ENCODE data around the gene MED7. TPM values are rescaled to one million over a fixed set of nuclear protein-coding genes. Genes with fewer than 3 reads are reported as not detected.

Gene MED7
- total and polyA plus RNA-seq, 7 donors = 9.7 to 19.2 (median 14.9) TPM

- Histone ChIP-seq H3K4me3 (no peak overlapping the region), H3K27ac (no peak overlapping the region), H3K9me3 (no peaks in the 10 kb centered on the region), H3K36me3 (no peaks in the 10 kb centered on the region), H3K4me1 (no peaks in the 10 kb centered on the region), H3K27me3 (no peaks in the 10 kb centered on the region)
- intact Hi-C loops (cut with DNase I) = no loop called here
- DNase-seq = peak; percentile 21
- WGBS, 2 donors = 72 to 82% methylated on average over 7 of the region's 7 CpGs
- TF ChIP-seq POLR2AphosphoS5 (IDR thresholded peaks at IDR 0.05) (no peak), CTCF (IDR thresholded peaks at IDR 0.05) (no peak), POLR2A (IDR thresholded peaks at IDR 0.05) (no peak)
Measured at GRCh38 chr5:157130925-157131324, 11.7 kb downstream of the MED7 start.

GRCh38 chr5:157121709-157122108 lies 21.0 kb downstream of the MED7 start:
- H3K27me3 ChIP-seq = no peaks in the 10 kb centered on the region
- no peaks in the 10 kb centered on the region for H3K36me3 ChIP-seq
- no peak overlapping the region for H3K4me3 ChIP-seq
- peaks cover 0 to 8% (median 3%) of the 10 kb centered on the region in 4 donors for H3K9me3 ChIP-seq
- no peaks in the 10 kb centered on the region for H3K4me1 ChIP-seq
- no peak overlapping the region for H3K27ac ChIP-seq
- intact Hi-C loops (cut with DNase I) = no loop called here
- no peak for TF ChIP-seq EP300 (IDR thresholded peaks at IDR 0.05)
- no peak for TF ChIP-seq POLR2AphosphoS5 (IDR thresholded peaks at IDR 0.05)
- no peak for TF ChIP-seq POLR2A (IDR thresholded peaks at IDR 0.05)
- TF ChIP-seq CTCF (IDR thresholded peaks at IDR 0.05) = no peak
- DNase-seq = no peak

- WGBS, 2 donors = 85 to 87% methylated on average over 1 of the region's 1 CpG
- Histone ChIP-seq H3K27ac (no peak overlapping the region), H3K4me1 (no peaks in the 10 kb centered on the region), H3K27me3 (no peaks in the 10 kb centered on the region), H3K9me3 (peaks cover 0 to 8% (median 3%) of the 10 kb centered on the region in 4 donors), H3K4me3 (no peak overlapping the region), H3K36me3 (no peaks in the 10 kb centered on the region)
- no peak for DNase-seq
- intact Hi-C loops (cut with DNase I) = no loop called here
- no peak for TF ChIP-seq CTCF (IDR thresholded peaks at IDR 0.05)
Measured at GRCh38 chr5:157120102-157120501, 22.6 kb downstream of the MED7 start.

- Histone ChIP-seq H3K36me3 (no peaks in the 10 kb centered on the region), H3K4me3 (no peak overlapping the region), H3K27ac (no peak overlapping the region), H3K27me3 (no peaks in the 10 kb centered on the region), H3K9me3 (peaks cover 0 to 8% (median 3%) of the 10 kb centered on the region in 4 donors), H3K4me1 (no peaks in the 10 kb centered on the region)
- no peak for DNase-seq
- intact Hi-C loops (cut with DNase I) = no loop called here
- no peak for TF ChIP-seq POLR2A (IDR thresholded peaks at IDR 0.05)
- no peak for TF ChIP-seq CTCF (IDR thresholded peaks at IDR 0.05)
- no peak for TF ChIP-seq EP300 (IDR thresholded peaks at IDR 0.05)
- TF ChIP-seq POLR2AphosphoS5 (IDR thresholded peaks at IDR 0.05) = no peak
- WGBS, 2 donors = 64 to 77% methylated on average over 6 of the region's 6 CpGs
Measured at GRCh38 chr5:157116483-157116954, 26.1 kb downstream of the MED7 start.

GRCh38 chr5:157115502-157115901 lies 27.2 kb downstream of the MED7 start:
- H3K27ac ChIP-seq = no peak overlapping the region
- H3K4me1 ChIP-seq = no peaks in the 10 kb centered on the region
- no peak for DNase-seq
- 30 to 80% methylated on average over 1 of the region's 1 CpG for WGBS, 2 donors
- no peak for TF ChIP-seq EP300 (IDR thresholded peaks at IDR 0.05)
- TF ChIP-seq POLR2A (IDR thresholded peaks at IDR 0.05) = no peak
- TF ChIP-seq POLR2AphosphoS5 (IDR thresholded peaks at IDR 0.05) = no peak
- TF ChIP-seq CTCF (IDR thresholded peaks at IDR 0.05) = no peak
- no peak overlapping the region for H3K4me3 ChIP-seq
- intact Hi-C loops (cut with DNase I) = no loop called here
- H3K9me3 ChIP-seq = no peaks in the 10 kb centered on the region
- no peaks in the 10 kb centered on the region for H3K36me3 ChIP-seq
- H3K27me3 ChIP-seq = no peaks in the 10 kb centered on the region

All from sigmoid colon (tissue), 7 donors.